ENCODE data around the gene PDS5B.
A peak's percentile ranks its signal among the peaks of the same experiment; 100 is the strongest.

PDS5B gene

DNA sequence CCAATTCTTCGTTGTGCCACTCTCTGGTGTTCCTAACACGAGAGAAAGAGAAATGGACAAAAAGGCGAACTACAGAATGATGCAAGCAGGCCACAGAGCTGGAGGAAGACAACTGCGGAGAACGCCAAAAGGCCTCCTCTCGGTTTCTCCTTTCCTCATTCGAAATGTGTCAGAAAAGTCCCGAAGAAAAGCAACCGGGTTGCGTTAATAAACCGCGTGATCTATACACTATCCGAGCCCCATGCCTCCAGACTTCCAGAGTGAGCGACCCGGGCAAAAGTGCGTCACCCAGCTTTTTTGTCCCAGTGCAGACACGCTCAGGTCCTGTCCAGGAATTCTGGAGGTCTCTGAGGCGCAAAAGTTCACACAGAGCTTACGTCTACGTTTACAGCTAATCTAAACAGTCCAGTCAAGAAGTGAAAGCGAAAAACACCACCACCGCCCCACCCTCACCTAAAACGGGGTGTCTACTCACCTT is 48.1 kb upstream of the PDS5B start:
- Histone ChIP-seq H3K9me2 (replicated peaks; ENCODE audit: control insufficient read depth, low read length) (no peaks in the 10 kb centered on the region), H3K4me3 (ENCODE audit: low read length) (peak overlapping the region; percentile 91), H3K79me2 (ENCODE audit: control insufficient read depth, low read length) (peaks cover 43% of the 10 kb centered on the region), H3K9me3 (ENCODE audit: control insufficient read depth, insufficient read depth, low read length) (no peaks in the 10 kb centered on the region), H3K4me2 (ENCODE audit: low read length) (peak overlapping the region; percentile 84), H3K36me3 (ENCODE audit: control insufficient read depth, low read length) (peaks cover 32% of the 10 kb centered on the region), H3K4me1 (ENCODE audit: control insufficient read depth, low read length) (peaks cover 12% of the 10 kb centered on the region), H4K20me1 (ENCODE audit: control insufficient read depth, insufficient read depth, low read depth, low read length) (no peaks in the 10 kb centered on the region), H3K27me3 (ENCODE audit: control insufficient read depth, low read length) (no peaks in the 10 kb centered on the region), H3K27ac (ENCODE audit: low read depth, low read length) (peak overlapping the region; percentile 34), H3F3A (ENCODE audit: control insufficient read depth, insufficient read depth) (no peaks in the 10 kb centered on the region)
- TF ChIP-seq EZH2phosphoT487 (IDR thresholded peaks at IDR 0.05; ENCODE audit: borderline replicate concordance, low read length) = no peak
- TF ChIP-seq, protein P1, sequence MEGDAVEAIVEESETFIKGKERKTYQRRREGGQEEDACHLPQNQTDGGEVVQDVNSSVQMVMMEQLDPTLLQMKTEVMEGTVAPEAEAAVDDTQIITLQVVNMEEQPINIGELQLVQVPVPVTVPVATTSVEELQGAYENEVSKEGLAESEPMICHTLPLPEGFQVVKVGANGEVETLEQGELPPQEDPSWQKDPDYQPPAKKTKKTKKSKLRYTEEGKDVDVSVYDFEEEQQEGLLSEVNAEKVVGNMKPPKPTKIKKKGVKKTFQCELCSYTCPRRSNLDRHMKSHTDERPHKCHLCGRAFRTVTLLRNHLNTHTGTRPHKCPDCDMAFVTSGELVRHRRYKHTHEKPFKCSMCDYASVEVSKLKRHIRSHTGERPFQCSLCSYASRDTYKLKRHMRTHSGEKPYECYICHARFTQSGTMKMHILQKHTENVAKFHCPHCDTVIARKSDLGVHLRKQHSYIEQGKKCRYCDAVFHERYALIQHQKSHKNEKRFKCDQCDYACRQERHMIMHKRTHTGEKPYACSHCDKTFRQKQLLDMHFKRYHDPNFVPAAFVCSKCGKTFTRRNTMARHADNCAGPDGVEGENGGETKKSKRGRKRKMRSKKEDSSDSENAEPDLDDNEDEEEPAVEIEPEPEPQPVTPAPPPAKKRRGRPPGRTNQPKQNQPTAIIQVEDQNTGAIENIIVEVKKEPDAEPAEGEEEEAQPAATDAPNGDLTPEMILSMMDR (IDR thresholded peaks at IDR 0.05; ENCODE audit: low read depth, low read length, poor library complexity, severe bottlenecking) = no peak

GRCh38 chr13:32538621-32539246 is 47.5 kb upstream of the PDS5B start, which contains the start of gene N4BP2L2:
TSS of gene N4BP2L2 (minus strand) at chr13:32538795. CDS start at chr13:32537027, 1,768 bp downstream.
- Histone ChIP-seq H3K27me3 (ENCODE audit: control insufficient read depth, low read length) (no peaks in the 10 kb centered on the region), H3K27ac (ENCODE audit: low read depth, low read length) (peak within 1 kb of the TSS; percentile 34), H3K36me3 (ENCODE audit: control insufficient read depth, low read length) (peaks cover 28% of the 10 kb centered on the region), H3K9me3 (ENCODE audit: control insufficient read depth, insufficient read depth, low read length) (no peaks in the 10 kb centered on the region), H3K9me2 (replicated peaks; ENCODE audit: control insufficient read depth, low read length) (no peaks in the 10 kb centered on the region), H3K79me2 (ENCODE audit: control insufficient read depth, low read length) (peaks cover 38% of the 10 kb centered on the region), H3K4me1 (ENCODE audit: control insufficient read depth, low read length) (peaks cover 12% of the 10 kb centered on the region), H3K4me2 (ENCODE audit: low read length) (peak within 1 kb of the TSS; percentile 84), H3K4me3 (ENCODE audit: low read length) (peak within 1 kb of the TSS; percentile 91), H4K20me1 (ENCODE audit: control insufficient read depth, insufficient read depth, low read depth, low read length) (no peaks in the 10 kb centered on the region), H3F3A (ENCODE audit: control insufficient read depth, insufficient read depth) (no peaks in the 10 kb centered on the region)
- TF ChIP-seq, protein P1 (IDR thresholded peaks at IDR 0.05; ENCODE audit: low read depth, low read length, poor library complexity, severe bottlenecking) = peak; percentile 55
- no peak for TF ChIP-seq EZH2phosphoT487 (IDR thresholded peaks at IDR 0.05; ENCODE audit: borderline replicate concordance, low read length)

DNA sequence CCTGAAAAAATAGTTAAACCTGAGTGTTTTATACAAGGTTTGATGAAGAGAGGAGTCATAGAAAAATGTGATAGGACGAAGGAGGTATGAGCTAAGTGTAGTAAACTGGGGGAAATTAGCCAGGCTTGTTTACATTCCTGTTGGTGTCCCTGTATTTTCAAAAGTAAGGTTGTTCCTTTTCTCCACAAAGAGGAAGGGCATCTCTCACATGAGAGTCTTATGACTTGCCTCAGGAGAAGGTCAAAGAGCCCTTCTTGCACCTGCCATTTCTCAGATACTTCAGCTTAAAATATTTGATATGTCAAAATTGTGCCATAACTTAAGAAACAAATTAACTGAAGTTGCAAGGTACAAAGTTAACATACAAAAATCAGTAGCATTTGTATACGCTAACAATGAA is 44.0 kb upstream of the PDS5B start:
- no peaks in the 10 kb centered on the region for H3K9me3 ChIP-seq (ENCODE audit: control insufficient read depth, insufficient read depth, low read length)
- H3K27ac ChIP-seq (ENCODE audit: low read depth, low read length) = no peak overlapping the region
- TF ChIP-seq EZH2phosphoT487 (IDR thresholded peaks at IDR 0.05; ENCODE audit: borderline replicate concordance, low read length) = no peak
- TF ChIP-seq, protein P1 (IDR thresholded peaks at IDR 0.05; ENCODE audit: low read depth, low read length, poor library complexity, severe bottlenecking) = no peak
- H3K4me1 ChIP-seq (ENCODE audit: control insufficient read depth, low read length) = peaks cover 16% of the 10 kb centered on the region
- 0 out of 2 replicates have a peak, but pooled peaks cover 5% of the 10 kb centered on the region for H3K27me3 ChIP-seq (ENCODE audit: control insufficient read depth, low read length)
- peaks cover 13% of the 10 kb centered on the region for H3K79me2 ChIP-seq (ENCODE audit: control insufficient read depth, low read length)
- H3F3A ChIP-seq (ENCODE audit: control insufficient read depth, insufficient read depth) = no peaks in the 10 kb centered on the region
- no peak overlapping the region for H3K4me2 ChIP-seq (ENCODE audit: low read length)
- H4K20me1 ChIP-seq (ENCODE audit: control insufficient read depth, insufficient read depth, low read depth, low read length) = no peaks in the 10 kb centered on the region
- H3K9me2 ChIP-seq (replicated peaks; ENCODE audit: control insufficient read depth, low read length) = no peaks in the 10 kb centered on the region
- H3K36me3 ChIP-seq (ENCODE audit: control insufficient read depth, low read length) = peaks cover 5% of the 10 kb centered on the region; the same call in 1 of the 2 replicates
- no peak overlapping the region for H3K4me3 ChIP-seq (ENCODE audit: low read length)

Measured in DOHH2 (cell line).